HCT116 (cell line): ENCODE data around the gene IQCK. TPM values are rescaled to one million over a fixed set of nuclear protein-coding genes. Genes with fewer than 3 reads are reported as not detected.

ENCODE experiments used
- ATAC-seq: fragments of 200-7000 bp; cut with Tn5 transposase; 2 replicates; pipeline ENCODE4 v1.9.1; 2020; ENCODE audit warnings: mild to moderate bottlenecking, moderate library complexity
- BruUV-seq: library from RNA; stranded (reverse); fragments of 400-500 nt; replicated peaks from 2 replicates; lab custom pipeline; 2021; lab: Mats Ljungman, UMichigan
- CTCF ChIA-PET: fragments of 300-600 bp; sonication (Branson Sonifier 250); formaldehyde crosslinking; loops from one replicate; lab custom pipeline; 2021; ENCODE audit warnings: antibody characterized with exemption; lab: Charles Lee
- POLR2A ChIA-PET: fragments of 300-600, 350-600 bp; sonication (Branson Sonifier 250); formaldehyde crosslinking; loops from one replicate; lab custom pipeline; 2021; ENCODE audit warnings: antibody characterized with exemption; lab: Charles Lee
- RAD21 ChIA-PET, 2 experiments: fragments of 300-600 bp; sonication (Branson Sonifier 250); formaldehyde crosslinking; loops; one replicate each; lab custom pipeline; 2023; ENCODE audit warnings: low total read pairs in 2 of 2; ENCODE audit not compliant: uncharacterized antibody in 2 of 2, unreplicated experiment in 2 of 2, low non-redundant PET in 1 of 2; lab: Charles Lee
- DNase-seq: peaks from one replicate; pipeline ENCODE4 v3.0.0-alpha.2; 2010; ENCODE audit warnings: low read depth, low spot score
- H2AFZ ChIP-seq: fragments of 200-600 bp; shearing (Covaris generic), sonication (generic); 2 replicates; pipeline ENCODE4 v1.6.1; 2017; ENCODE audit warnings: low read depth, mixed run types, mixed read lengths, antibody characterized with exemption, low read length; ENCODE audit not compliant: poor library complexity, severe bottlenecking
- H3K27ac ChIP-seq: 2 replicates; pipeline ENCODE4 v1.5.1; 2012; ENCODE audit warnings: low read depth, low read length
- H3K27me3 ChIP-seq: fragments of 200-600 bp; sonication (generic); 2 replicates; pipeline ENCODE4 v1.6.1; 2016; ENCODE audit warnings: mixed run types, low read length, mixed read lengths; ENCODE audit not compliant: insufficient read depth
- H3K36me3 ChIP-seq, 2 experiments: fragments of 200-500 bp in 1 of 2; fragments of 200-600 bp in 1 of 2; sonication (Bioruptor generic) in 1 of 2; sonication (generic) in 1 of 2; 2 replicates each; pipeline versions ENCODE4 v1.5.1 to v1.6.1; 2014 to 2016; ENCODE audit warnings: low read length in 2 of 2, inconsistent platforms in 1 of 2, mixed read lengths in 1 of 2, mixed run types in 1 of 2; ENCODE audit not compliant: insufficient read depth in 2 of 2, control insufficient read depth in 1 of 2
- H3K4me1 ChIP-seq, 2 experiments: fragments of 200-600 bp in 1 of 2; sonication (generic) in 1 of 2; 2 replicates each; pipeline versions ENCODE4 v1.5.1 to v1.6.1; 2012 to 2017; ENCODE audit warnings: low read length in 2 of 2, inconsistent platforms in 1 of 2, mild to moderate bottlenecking in 1 of 2, mixed read lengths in 1 of 2, mixed run types in 1 of 2, moderate library complexity in 1 of 2; ENCODE audit not compliant: insufficient read depth in 2 of 2, control insufficient read depth in 1 of 2
- H3K4me2 ChIP-seq: fragments of 200-600 bp; sonication (generic); 2 replicates; pipeline ENCODE4 v1.6.1; 2017; ENCODE audit warnings: mixed run types, low read length, mixed read lengths
- H3K4me3 ChIP-seq, 2 experiments: fragments of 200-600 bp in 1 of 2; sonication (generic) in 1 of 2; replicated peaks in 1 of 2; 2 replicates each; pipeline ENCODE4 v1.5.1; 2011 to 2016; ENCODE audit warnings: low read length in 2 of 2, control low read depth in 1 of 2, low read depth in 1 of 2, mild to moderate bottlenecking in 1 of 2, mixed read lengths in 1 of 2, mixed run types in 1 of 2
- H3K79me2 ChIP-seq: fragments of 200-600 bp; sonication (generic); 2 replicates; pipeline ENCODE4 v1.6.1; 2017; ENCODE audit warnings: mild to moderate bottlenecking, mixed run types, low read length, moderate library complexity, mixed read lengths; ENCODE audit not compliant: insufficient read depth
- H3K9ac ChIP-seq: fragments of 200-600 bp; sonication (generic); 2 replicates; pipeline ENCODE4 v1.6.1; 2016; ENCODE audit warnings: low read length, mixed read lengths
- H3K9me2 ChIP-seq: fragments of 200-600 bp; sonication (generic), shearing (Covaris generic); 2 replicates; pipeline ENCODE4 v1.6.1; 2017; ENCODE audit warnings: mixed run types, mild to moderate bottlenecking, moderate library complexity; ENCODE audit not compliant: insufficient read depth
- H3K9me3 ChIP-seq, 2 experiments: fragments of 200-500 bp in 1 of 2; fragments of 200-600 bp in 1 of 2; sonication (Bioruptor generic) in 1 of 2; sonication (generic) in 1 of 2; 2 replicates each; pipeline ENCODE4 v1.6.1; 2014 to 2017; ENCODE audit warnings: low read length in 2 of 2, mixed read lengths in 2 of 2, inconsistent platforms in 1 of 2, low read depth in 1 of 2, mild to moderate bottlenecking in 1 of 2, mixed run types in 1 of 2, moderate library complexity in 1 of 2; ENCODE audit not compliant: control insufficient read depth in 1 of 2, insufficient read depth in 1 of 2
- H4K20me1 ChIP-seq: fragments of 200-600 bp; sonication (generic), shearing (Covaris generic); 2 replicates; pipeline ENCODE4 v1.6.1; 2017; ENCODE audit warnings: mixed run types, mild to moderate bottlenecking, moderate library complexity; ENCODE audit not compliant: insufficient read depth
- ATF3 ChIP-seq: IDR thresholded peaks from 2 replicates; pipeline ENCODE4 v1.6.1; 2012
- CBX3 ChIP-seq: IDR thresholded peaks from 2 replicates; pipeline ENCODE4 v1.6.1; 2012; ENCODE audit warnings: low read depth
- CEBPB ChIP-seq: IDR thresholded peaks from 2 replicates; pipeline ENCODE4 v1.6.1; 2012; ENCODE audit warnings: low read depth
- EGR1 ChIP-seq: IDR thresholded peaks from 2 replicates; pipeline ENCODE4 v1.6.1; 2012; ENCODE audit warnings: low read depth
- ELF1 ChIP-seq: IDR thresholded peaks from 2 replicates; pipeline ENCODE4 v1.6.1; 2012; ENCODE audit warnings: low read depth, borderline replicate concordance
- EZH2phosphoT487 ChIP-seq: fragments of 200-600 bp; IDR thresholded peaks from 2 replicates; pipeline ENCODE4 v1.6.1; 2018; ENCODE audit warnings: antibody characterized with exemption, borderline replicate concordance
- FOSL1 ChIP-seq: IDR thresholded peaks from 2 replicates; pipeline ENCODE4 v1.6.1; 2012; ENCODE audit warnings: low read depth
- JUND ChIP-seq: IDR thresholded peaks from 2 replicates; pipeline ENCODE4 v1.6.1; 2012
- POLR2A ChIP-seq: IDR thresholded peaks from 2 replicates; pipeline ENCODE4 v1.7.0; 2011; ENCODE audit warnings: borderline replicate concordance; ENCODE audit not compliant: insufficient read depth, insufficient read length; ENCODE audit errors: extremely low read depth
- POLR2AphosphoS5 ChIP-seq: IDR thresholded peaks from 2 replicates; pipeline ENCODE4 v1.6.1; 2011; ENCODE audit warnings: mild to moderate bottlenecking, low read depth, low read length, moderate library complexity
- RAD21 ChIP-seq: IDR thresholded peaks from 2 replicates; pipeline ENCODE4 v1.6.1; 2012; ENCODE audit warnings: low read depth, mild to moderate bottlenecking
- SP1 ChIP-seq: IDR thresholded peaks from 2 replicates; pipeline ENCODE4 v1.6.1; 2012; ENCODE audit warnings: low read depth
- SRF ChIP-seq: IDR thresholded peaks from 2 replicates; pipeline ENCODE4 v1.6.1; 2012; ENCODE audit warnings: low read depth
- TCF7L2 ChIP-seq: IDR thresholded peaks from 2 replicates; pipeline ENCODE4 v1.7.0; 2011; ENCODE audit warnings: borderline replicate concordance, inconsistent platforms; ENCODE audit not compliant: insufficient read depth, insufficient read length; ENCODE audit errors: extremely low read depth
- YY1 ChIP-seq: IDR thresholded peaks from 2 replicates; pipeline ENCODE4 v1.6.1; 2011; ENCODE audit warnings: low read length, low read depth, moderate library complexity, mild to moderate bottlenecking; ENCODE audit not compliant: insufficient replicate concordance; ENCODE audit errors: extremely low read depth
- ZBTB33 ChIP-seq: IDR thresholded peaks from 2 replicates; pipeline ENCODE4 v1.6.1; 2011; ENCODE audit warnings: mild to moderate bottlenecking, low read length, moderate library complexity; ENCODE audit not compliant: insufficient replicate concordance; ENCODE audit errors: extremely low read depth
- ZFX ChIP-seq: fragments of 450-650 bp; IDR thresholded peaks from 2 replicates; pipeline ENCODE4 v1.6.1; 2017
- ZNF274 ChIP-seq: fragments of 200-500 bp; sonication (Bioruptor generic); IDR thresholded peaks from 2 replicates; pipeline ENCODE4 v1.6.1; 2014; ENCODE audit warnings: mild to moderate bottlenecking, low read depth, low read length, inconsistent platforms
- intact Hi-C: fragments of 100-400 bp; cut with micrococcal nuclease; formaldehyde crosslinking; loops from 2 replicates; pipeline ENCODE4 v1.10.0; 2022
- total RNA-seq: library from RNA; stranded (reverse); gene quantifications from one replicate; pipeline ENCODE4 v1.2.1, GENCODE V29; 2021; ENCODE audit not compliant: unreplicated experiment

Gene IQCK
- total RNA-seq, 1 experiment from 2014 or later: 11.8 TPM

- Histone ChIP-seq H3K9me2 (no peaks in the 10 kb centered on the region), H3K9ac (no peak overlapping the region), H3K27me3 (no peaks in the 10 kb centered on the region), H3K27ac (no peak overlapping the region), H2AFZ (no peak overlapping the region), H3K36me3 (peaks cover 21 to 40% of the 10 kb centered on the region in 2 experiments; a peak in 3 of 4 replicates), H4K20me1 (peaks cover 4% of the 10 kb centered on the region; the same call in 1 of the 2 replicates)
- CTCF ChIA-PET: no interaction called here
- no peak for TF ChIP-seq ZFX
- TF ChIP-seq, all 23 proteins: peak for 0
- no peak overlapping the region for H3K4me2 ChIP-seq
- POLR2A ChIA-PET: no interaction called here
- H3K79me2 ChIP-seq: peaks cover 91% of the 10 kb centered on the region
- H3K4me1 ChIP-seq: peaks cover 11 to 16% of the 10 kb centered on the region in 2 experiments
- no peaks in the 10 kb centered on the region for H3K9me3 ChIP-seq
- BruUV-seq: no TSS peak
- RAD21 ChIA-PET: no interaction called here
- no peak overlapping the region for H3K4me3 ChIP-seq
- ATAC-seq (no peak), DNase-seq (no peak)
- intact Hi-C loops: no loop called here
Observed at GRCh38 chr16:19713697-19714096, 4.4 kb upstream of the IQCK start.

- no TSS peak for BruUV-seq
- Histone ChIP-seq H3K4me1 (peaks cover 11 to 24% of the 10 kb centered on the region in 2 experiments), H3K9ac (no peak overlapping the region), H3K79me2 (peaks cover 95% of the 10 kb centered on the region), H3K4me2 (peak overlapping the region; percentile 79; the same call in 1 of the 2 replicates), H3K27me3 (no peaks in the 10 kb centered on the region), H3K36me3 (peaks cover 9 to 29% of the 10 kb centered on the region in 2 experiments; a peak in 3 of 4 replicates), H3K9me3 (no peaks in the 10 kb centered on the region), H3K4me3 (no peak overlapping the region), H2AFZ (no peak overlapping the region), H3K9me2 (no peaks in the 10 kb centered on the region), H4K20me1 (peaks cover 4% of the 10 kb centered on the region; the same call in 1 of the 2 replicates), H3K27ac (no peak overlapping the region)
- DNase-seq (no peak), ATAC-seq (no peak)
- ChIA-PET POLR2A (no interaction called here), RAD21 (no interaction called here), CTCF (no interaction called here)
- intact Hi-C loops: no loop called here
- no peak for TF ChIP-seq FOSL1
- no peak for TF ChIP-seq JUND
- no peak for TF ChIP-seq SRF
- TF ChIP-seq CBX3: no peak
- TF ChIP-seq TCF7L2: no peak
- TF ChIP-seq POLR2AphosphoS5: no peak
- no peak for TF ChIP-seq ATF3
- TF ChIP-seq ZNF274: no peak
- TF ChIP-seq SP1: no peak
- TF ChIP-seq POLR2A: no peak
- TF ChIP-seq EGR1: no peak
- no peak for TF ChIP-seq ELF1
- TF ChIP-seq RAD21: no peak
- no peak for TF ChIP-seq ZFX
- no peak for TF ChIP-seq EZH2phosphoT487
- no peak for TF ChIP-seq CEBPB
- TF ChIP-seq ZBTB33: no peak
- TF ChIP-seq YY1: no peak
Observed at GRCh38 chr16:19715566-19715965, 2.5 kb upstream of the IQCK start.
